Gastroesophageal sphincter (tissue), 3 donors: Measurements from ENCODE around the gene YOD1.

Experiments used
- CTCF ChIP-seq, 4 experiments: fragments of 200-600 bp in 2 of 4; fragments of 450-650 bp in 2 of 4; sonication (generic) in 1 of 4; IDR thresholded peaks; one replicate each; pipeline ENCODE4 v1.5.1; 2017 to 2019; ENCODE audit warnings: antibody characterized with exemption in 4 of 4, mild to moderate bottlenecking in 2 of 4, moderate library complexity in 2 of 4
- EP300 ChIP-seq: sonication (generic); formaldehyde crosslinking; IDR thresholded peaks from one replicate; pipeline ENCODE4 v1.6.1; 2017; ENCODE audit warnings: antibody characterized with exemption, mild to moderate bottlenecking
- POLR2A ChIP-seq, 2 donors: fragments of 450-650 bp; IDR thresholded peaks; one replicate each; pipeline ENCODE4 v1.6.1; 2017; ENCODE audit warnings: antibody characterized with exemption in 2 of 2, mild to moderate bottlenecking in 2 of 2, moderate library complexity in 1 of 2
- POLR2AphosphoS5 ChIP-seq: sonication (generic); formaldehyde crosslinking; IDR thresholded peaks from one replicate; pipeline ENCODE4 v1.6.1; 2017; ENCODE audit warnings: antibody characterized with exemption

DNA sequence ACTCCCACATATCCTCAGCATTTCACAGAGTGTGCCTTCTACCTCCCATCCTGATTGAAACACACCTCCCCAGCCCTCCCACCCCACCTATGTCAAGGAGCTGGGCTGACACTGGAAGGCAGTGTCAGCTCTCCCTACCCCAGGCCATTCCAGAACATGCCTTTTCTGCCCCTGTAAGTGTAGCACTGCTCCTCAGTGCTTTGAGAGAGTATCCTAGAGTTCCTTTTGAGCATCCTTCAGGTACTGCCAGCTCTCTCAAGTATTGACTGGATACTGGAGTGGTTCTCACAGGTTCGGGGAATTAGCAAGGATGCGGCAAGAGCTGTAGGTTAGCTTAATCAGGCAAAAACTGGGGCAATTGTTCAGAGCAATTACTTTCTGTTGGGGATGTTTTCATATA is 40.3 kb downstream of the YOD1 start:
- TF ChIP-seq EP300 (no peak), POLR2A (IDR thresholded peaks at IDR 0.05) (no peak), CTCF (IDR thresholded peaks at IDR 0.05) (no peak), POLR2AphosphoS5 (no peak)
